ENCODE results near the gene ECEL1. TPM values are rescaled to one million over a fixed set of nuclear protein-coding genes. Genes with fewer than 3 reads are reported as not detected.

Gene ECEL1
- total RNA-seq, 4 donors from 2014 or later: not detected

DNA sequence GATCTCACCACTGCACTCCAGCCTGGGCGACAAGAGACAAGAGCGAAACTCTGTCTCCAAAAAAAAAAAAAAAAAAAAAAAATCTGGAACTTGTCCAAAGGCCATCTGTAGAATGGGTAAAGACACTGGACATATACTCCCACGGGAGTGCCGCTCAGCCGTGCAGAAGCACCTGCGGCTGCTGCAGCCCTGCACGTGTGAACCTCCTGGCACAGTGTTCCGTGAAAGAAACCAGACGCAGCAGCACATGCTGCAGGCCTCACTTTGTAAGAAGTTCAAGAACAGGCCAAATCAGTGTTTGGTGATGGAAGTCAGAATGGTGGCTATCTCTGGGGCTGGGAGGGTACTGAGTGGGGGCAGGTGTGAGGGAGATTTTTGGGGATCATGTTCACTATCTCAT lies 44.8 kb upstream of the ECEL1 start:
- no peak for TF ChIP-seq POLR2A (IDR thresholded peaks at IDR 0.05)
- TF ChIP-seq, protein P1, sequence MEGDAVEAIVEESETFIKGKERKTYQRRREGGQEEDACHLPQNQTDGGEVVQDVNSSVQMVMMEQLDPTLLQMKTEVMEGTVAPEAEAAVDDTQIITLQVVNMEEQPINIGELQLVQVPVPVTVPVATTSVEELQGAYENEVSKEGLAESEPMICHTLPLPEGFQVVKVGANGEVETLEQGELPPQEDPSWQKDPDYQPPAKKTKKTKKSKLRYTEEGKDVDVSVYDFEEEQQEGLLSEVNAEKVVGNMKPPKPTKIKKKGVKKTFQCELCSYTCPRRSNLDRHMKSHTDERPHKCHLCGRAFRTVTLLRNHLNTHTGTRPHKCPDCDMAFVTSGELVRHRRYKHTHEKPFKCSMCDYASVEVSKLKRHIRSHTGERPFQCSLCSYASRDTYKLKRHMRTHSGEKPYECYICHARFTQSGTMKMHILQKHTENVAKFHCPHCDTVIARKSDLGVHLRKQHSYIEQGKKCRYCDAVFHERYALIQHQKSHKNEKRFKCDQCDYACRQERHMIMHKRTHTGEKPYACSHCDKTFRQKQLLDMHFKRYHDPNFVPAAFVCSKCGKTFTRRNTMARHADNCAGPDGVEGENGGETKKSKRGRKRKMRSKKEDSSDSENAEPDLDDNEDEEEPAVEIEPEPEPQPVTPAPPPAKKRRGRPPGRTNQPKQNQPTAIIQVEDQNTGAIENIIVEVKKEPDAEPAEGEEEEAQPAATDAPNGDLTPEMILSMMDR (IDR thresholded peaks at IDR 0.05): no peak
- no peak overlapping the region for H3K4me3 ChIP-seq
- H3K4me1 ChIP-seq: no peaks in the 10 kb centered on the region
- H3K9me3 ChIP-seq: peaks cover 0 to 9% (median 2%) of the 10 kb centered on the region in 4 donors
- DNase-seq: peak in 1 of 3 donors; percentile 26
- H3K36me3 ChIP-seq: no peaks in the 10 kb centered on the region
- no peak overlapping the region for H3K27ac ChIP-seq
- H3K27me3 ChIP-seq: no peaks in the 10 kb centered on the region

DNA sequence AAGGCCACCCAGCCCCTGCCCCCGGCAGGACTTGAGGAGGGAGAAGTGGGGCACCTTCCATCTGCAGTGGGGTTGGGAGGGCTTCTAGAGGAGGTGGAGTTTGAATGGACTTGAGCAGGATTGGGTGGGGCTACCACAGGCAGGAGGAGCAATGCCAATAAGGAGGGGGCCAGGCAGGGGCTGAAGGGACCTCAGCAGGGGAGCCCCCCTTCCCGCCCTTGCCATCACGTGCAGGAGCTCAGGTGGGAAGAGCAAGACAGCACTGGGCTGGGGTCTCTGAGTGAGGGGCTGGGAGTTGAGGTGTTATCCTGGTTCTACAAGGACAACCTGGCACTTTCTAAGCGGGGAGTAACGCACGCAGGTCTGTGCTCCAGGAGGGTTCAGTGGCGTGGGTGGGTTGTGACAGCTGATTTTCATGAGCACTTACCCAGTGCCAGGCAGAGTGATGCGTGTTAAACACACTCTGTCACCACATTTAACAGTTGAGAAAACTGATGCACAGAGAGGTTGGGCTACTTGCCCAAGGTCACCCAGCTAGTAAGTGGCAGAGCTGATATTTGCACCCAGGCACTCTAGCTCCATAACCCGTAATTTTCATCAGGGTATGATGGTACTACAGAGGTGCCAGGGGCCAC lies 43.1 kb upstream of the ECEL1 start:
- Histone ChIP-seq H3K27ac (no peak overlapping the region), H3K4me3 (no peak overlapping the region), H3K9me3 (peaks cover 0 to 2% (median 0%) of the 10 kb centered on the region in 4 donors), H3K36me3 (no peaks in the 10 kb centered on the region), H3K27me3 (no peaks in the 10 kb centered on the region), H3K4me1 (no peaks in the 10 kb centered on the region)
- peak in 1 of 3 donors; percentile 19 for DNase-seq
- TF ChIP-seq POLR2A (IDR thresholded peaks at IDR 0.05): no peak
- TF ChIP-seq, protein P1 (IDR thresholded peaks at IDR 0.05): no peak

DNA sequence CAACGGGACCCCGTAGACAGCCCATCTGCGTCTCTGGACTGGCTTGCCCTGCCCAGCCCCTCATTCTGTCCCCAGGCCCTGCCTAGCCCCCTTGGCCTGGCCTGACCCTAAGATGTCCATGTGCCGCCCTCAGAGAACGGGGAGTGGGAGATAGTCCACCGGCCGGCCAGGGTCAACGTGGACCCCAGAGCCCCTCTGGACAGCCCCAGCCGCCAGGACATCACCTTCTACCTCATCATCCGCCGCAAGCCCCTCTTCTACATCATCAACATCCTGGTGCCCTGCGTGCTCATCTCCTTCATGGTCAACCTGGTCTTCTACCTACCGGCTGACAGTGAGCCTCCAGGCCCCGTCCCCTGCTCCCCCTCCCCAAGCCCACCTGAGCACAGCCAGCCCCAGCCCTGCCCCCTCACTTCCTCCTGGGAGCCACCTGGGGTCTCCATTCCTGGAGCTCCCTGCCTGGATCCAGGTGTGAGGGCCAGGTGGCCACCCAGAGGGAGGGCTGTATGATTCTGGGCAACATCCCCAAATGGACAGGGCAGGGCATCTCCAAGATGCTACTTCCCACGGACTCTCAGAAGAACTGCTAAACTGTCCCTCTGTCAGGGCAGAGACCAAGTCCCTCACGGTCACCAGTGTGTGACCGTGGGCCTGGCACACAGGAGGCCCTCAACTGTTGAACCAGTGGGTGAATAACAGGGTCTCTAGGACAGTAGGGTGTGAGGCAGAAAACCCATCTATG lies 42.3 kb upstream of the ECEL1 start:
- Histone ChIP-seq H3K27me3 (no peaks in the 10 kb centered on the region), H3K9me3 (no peaks in the 10 kb centered on the region), H3K4me3 (no peak overlapping the region), H3K27ac (no peak overlapping the region), H3K36me3 (no peaks in the 10 kb centered on the region), H3K4me1 (no peaks in the 10 kb centered on the region)
- DNase-seq: peak in 1 of 3 donors; percentile 37
- TF ChIP-seq, protein P1 (IDR thresholded peaks at IDR 0.05): no peak
- no peak for TF ChIP-seq POLR2A (IDR thresholded peaks at IDR 0.05)

DNA sequence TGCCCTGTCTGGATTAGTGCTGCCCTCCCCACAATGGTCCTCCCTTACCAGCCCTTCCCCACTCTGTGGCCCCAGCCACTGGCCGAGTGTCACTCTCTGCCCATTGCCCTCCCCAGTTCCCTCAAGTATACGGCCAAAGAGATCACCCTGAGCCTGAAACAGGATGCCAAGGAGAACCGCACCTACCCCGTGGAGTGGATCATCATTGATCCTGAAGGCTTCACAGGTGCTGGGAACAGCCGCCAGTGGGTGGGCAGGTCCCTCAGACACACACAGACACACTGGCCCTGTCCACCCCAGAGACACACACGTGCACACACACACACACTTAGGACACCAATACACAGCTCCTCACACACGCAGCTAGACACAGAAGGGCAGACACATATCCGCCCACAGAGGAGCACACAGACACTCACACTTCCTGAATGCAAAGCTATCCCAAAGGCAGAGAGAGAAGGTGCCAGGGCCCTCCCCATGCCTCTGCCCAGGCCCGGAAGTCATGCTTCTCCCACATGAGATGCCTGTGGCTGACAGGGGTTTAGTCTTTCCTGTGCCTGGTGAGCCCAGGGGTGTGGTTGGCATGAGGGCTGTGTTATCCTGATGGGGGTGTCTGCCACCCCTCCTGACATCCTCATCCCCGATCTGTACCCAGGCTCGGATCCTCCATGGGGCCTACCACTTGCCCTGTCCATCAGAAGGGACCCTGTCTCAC lies 41.3 kb upstream of the ECEL1 start:
- Histone ChIP-seq H3K4me1 (peaks cover 0 to 6% (median 2%) of the 10 kb centered on the region in 4 donors), H3K27me3 (peaks cover 0 to 9% of the 10 kb centered on the region in 2 donors), H3K9me3 (no peaks in the 10 kb centered on the region), H3K27ac (no peak overlapping the region), H3K4me3 (no peak overlapping the region), H3K36me3 (no peaks in the 10 kb centered on the region)
- peak in 1 of 3 donors; percentile 37 for DNase-seq
- TF ChIP-seq, protein P1 (IDR thresholded peaks at IDR 0.05): no peak
- no peak for TF ChIP-seq POLR2A (IDR thresholded peaks at IDR 0.05)

DNA sequence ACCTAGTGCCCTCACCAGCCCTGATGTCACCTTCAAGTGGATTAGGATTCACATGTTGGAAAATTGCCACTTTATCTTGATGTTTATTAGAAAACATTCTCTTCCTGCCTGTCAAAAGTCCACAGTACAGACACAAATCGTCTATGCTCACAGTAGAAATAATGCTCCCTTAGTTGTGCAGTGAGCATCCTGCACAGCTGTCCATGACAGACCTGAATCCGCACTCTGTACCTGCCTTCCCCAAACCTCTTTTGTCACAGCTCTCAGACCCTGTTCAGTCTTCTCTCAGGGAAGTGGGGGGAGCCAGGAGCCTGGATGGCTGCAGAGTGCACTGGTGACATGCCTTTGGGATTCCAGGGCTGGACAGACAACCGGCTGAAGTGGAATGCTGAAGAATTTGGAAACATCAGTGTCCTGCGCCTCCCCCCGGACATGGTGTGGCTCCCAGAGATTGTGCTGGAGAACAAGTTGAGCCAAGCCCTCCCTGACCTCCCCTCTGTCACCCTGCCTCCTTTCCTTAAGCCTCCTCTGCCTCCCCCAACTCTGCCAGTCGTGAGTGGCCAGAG lies 40.4 kb upstream of the ECEL1 start:
- Histone ChIP-seq H3K4me1 (peaks cover 0 to 12% (median 6%) of the 10 kb centered on the region in 4 donors), H3K36me3 (no peaks in the 10 kb centered on the region), H3K27me3 (peaks cover 0 to 18% of the 10 kb centered on the region in 2 donors), H3K9me3 (no peaks in the 10 kb centered on the region), H3K27ac (no peak overlapping the region), H3K4me3 (no peak overlapping the region)
- no peak for TF ChIP-seq POLR2A (IDR thresholded peaks at IDR 0.05)
- TF ChIP-seq, protein P1 (IDR thresholded peaks at IDR 0.05): no peak
- no peak for DNase-seq

Measured in Peyer's patch (tissue), 4 donors.